Chondrocyte (in vitro differentiated cells): ENCODE results near the gene NEO1. TPM values are rescaled to one million over a fixed set of nuclear protein-coding genes. Genes with fewer than 3 reads are reported as not detected.
A peak's percentile ranks its signal among the peaks of the same experiment; 100 is the strongest.

Experiments
- DNase-seq: peaks from one replicate; pipeline ENCODE4 v3.0.0; 2021; ENCODE audit warnings: mixed read lengths, low spot score
- H3K27ac Mint-ChIP-seq: one replicate; pipeline ENCODE4 v1.8.0; 2021; ENCODE audit warnings: mild to moderate bottlenecking, moderate library complexity, mixed read lengths; ENCODE audit not compliant: unreplicated experiment
- H3K27me3 Mint-ChIP-seq: 2 replicates; pipeline ENCODE4 v1.8.0; 2021; ENCODE audit warnings: low read depth, mixed read lengths
- H3K36me3 Mint-ChIP-seq: 2 replicates; pipeline ENCODE4 v1.8.0; 2021; ENCODE audit warnings: low read depth, mixed read lengths
- H3K4me1 Mint-ChIP-seq: 2 replicates; pipeline ENCODE4 v1.8.0; 2021; ENCODE audit warnings: low read depth, mild to moderate bottlenecking, mixed read lengths
- H3K4me3 Mint-ChIP-seq: one replicate; pipeline ENCODE4 v1.8.0; 2021; ENCODE audit warnings: mild to moderate bottlenecking, moderate library complexity, mixed read lengths; ENCODE audit not compliant: unreplicated experiment
- H3K9me3 Mint-ChIP-seq: 2 replicates; pipeline ENCODE4 v1.8.0; 2021; ENCODE audit warnings: low read depth, mixed read lengths
- total RNA-seq: library from RNA; stranded (reverse); gene quantifications from 3 replicates; pipeline ENCODE4 v1.2.1, GENCODE V29; 2021
- TF ChIP-seq, protein P1 (sequence below): fragments of 200-600 bp; sonication (generic); IDR thresholded peaks from 2 replicates; pipeline ENCODE4 v1.5.0; 2021; ENCODE audit warnings: antibody characterized with exemption, mild to moderate bottlenecking, moderate library complexity

Gene NEO1
- total RNA-seq, 1 donor from 2014 or later, result 42.1 TPM

DNA sequence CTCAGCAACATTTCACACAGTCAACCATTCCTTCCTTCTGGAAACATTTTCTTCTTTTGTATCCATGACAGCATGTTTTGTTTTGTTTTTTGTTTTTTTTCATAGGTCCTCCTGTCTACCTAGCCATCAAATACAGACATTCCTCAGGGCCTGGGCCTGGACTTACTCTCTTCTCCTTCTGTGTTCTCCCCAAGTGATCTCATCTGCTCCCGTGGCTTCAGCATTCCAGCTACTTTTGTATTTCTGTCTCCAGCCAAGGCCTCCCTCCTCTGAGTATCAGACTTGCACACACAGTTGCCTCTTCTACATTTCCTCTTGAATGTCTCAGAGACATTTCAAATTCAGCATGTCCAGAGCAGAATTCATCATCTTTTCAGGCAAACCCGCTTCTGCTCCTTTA is 234.0 kb downstream of the NEO1 start:
- peak overlapping the region; percentile 78 for H3K27ac Mint-ChIP-seq
- no peaks in the 10 kb centered on the region for H3K27me3 Mint-ChIP-seq
- H3K36me3 Mint-ChIP-seq, result peaks cover 7% of the 10 kb centered on the region
- TF ChIP-seq, protein P1, sequence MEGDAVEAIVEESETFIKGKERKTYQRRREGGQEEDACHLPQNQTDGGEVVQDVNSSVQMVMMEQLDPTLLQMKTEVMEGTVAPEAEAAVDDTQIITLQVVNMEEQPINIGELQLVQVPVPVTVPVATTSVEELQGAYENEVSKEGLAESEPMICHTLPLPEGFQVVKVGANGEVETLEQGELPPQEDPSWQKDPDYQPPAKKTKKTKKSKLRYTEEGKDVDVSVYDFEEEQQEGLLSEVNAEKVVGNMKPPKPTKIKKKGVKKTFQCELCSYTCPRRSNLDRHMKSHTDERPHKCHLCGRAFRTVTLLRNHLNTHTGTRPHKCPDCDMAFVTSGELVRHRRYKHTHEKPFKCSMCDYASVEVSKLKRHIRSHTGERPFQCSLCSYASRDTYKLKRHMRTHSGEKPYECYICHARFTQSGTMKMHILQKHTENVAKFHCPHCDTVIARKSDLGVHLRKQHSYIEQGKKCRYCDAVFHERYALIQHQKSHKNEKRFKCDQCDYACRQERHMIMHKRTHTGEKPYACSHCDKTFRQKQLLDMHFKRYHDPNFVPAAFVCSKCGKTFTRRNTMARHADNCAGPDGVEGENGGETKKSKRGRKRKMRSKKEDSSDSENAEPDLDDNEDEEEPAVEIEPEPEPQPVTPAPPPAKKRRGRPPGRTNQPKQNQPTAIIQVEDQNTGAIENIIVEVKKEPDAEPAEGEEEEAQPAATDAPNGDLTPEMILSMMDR, result no peak
- H3K9me3 Mint-ChIP-seq, result no peaks in the 10 kb centered on the region
- H3K4me3 Mint-ChIP-seq, result no peak overlapping the region
- no peak for DNase-seq
- H3K4me1 Mint-ChIP-seq, result peaks cover 42% of the 10 kb centered on the region

- H3K27me3 Mint-ChIP-seq, result no peaks in the 10 kb centered on the region
- H3K36me3 Mint-ChIP-seq, result peaks cover 7% of the 10 kb centered on the region
- no peak overlapping the region for H3K27ac Mint-ChIP-seq
Measured at GRCh38 chr15:73287019-73287418, 234.8 kb downstream of the NEO1 start.

GRCh38 chr15:73291441-73291840 is 239.2 kb downstream of the NEO1 start:
- Mint-ChIP-seq H3K9me3 (no peaks in the 10 kb centered on the region), H3K36me3 (peaks cover 11% of the 10 kb centered on the region), H3K4me3 (no peak overlapping the region), H3K27me3 (no peaks in the 10 kb centered on the region), H3K27ac (no peak overlapping the region), H3K4me1 (peaks cover 8% of the 10 kb centered on the region)
- TF ChIP-seq, protein P1, result no peak
- no peak for DNase-seq

More at GRCh38 chr15:73287019-73287418, 234.8 kb downstream of the NEO1 start:
- Mint-ChIP-seq H3K4me3 (no peak overlapping the region), H3K4me1 (peaks cover 42% of the 10 kb centered on the region), H3K9me3 (no peaks in the 10 kb centered on the region)
- no peak for DNase-seq
- TF ChIP-seq, protein P1, result no peak

GRCh38 chr15:73293773-73294172 is 241.5 kb downstream of the NEO1 start:
- TF ChIP-seq, protein P1, result no peak
- Mint-ChIP-seq H3K27me3 (no peaks in the 10 kb centered on the region), H3K4me1 (no peaks in the 10 kb centered on the region), H3K27ac (no peak overlapping the region), H3K9me3 (no peaks in the 10 kb centered on the region), H3K36me3 (peaks cover 14% of the 10 kb centered on the region), H3K4me3 (no peak overlapping the region)
- no peak for DNase-seq

- Mint-ChIP-seq H3K9me3 (no peaks in the 10 kb centered on the region), H3K27ac (no peak overlapping the region), H3K4me3 (no peak overlapping the region), H3K27me3 (no peaks in the 10 kb centered on the region), H3K36me3 (peaks cover 7% of the 10 kb centered on the region), H3K4me1 (no peaks in the 10 kb centered on the region)
- DNase-seq, result no peak
- TF ChIP-seq, protein P1, result no peak
Measured at GRCh38 chr15:73295630-73296286, 243.5 kb downstream of the NEO1 start.
